Esophagus squamous epithelium (tissue), 4 donors: Measurements from ENCODE around the gene FNDC11.

ENCODE experiments used
- CTCF ChIP-seq, 6 experiments: fragments of 450-650 bp in 4 of 6; fragments of 200-600 bp in 2 of 6; sonication (generic) in 2 of 6; IDR thresholded peaks; one replicate each; pipeline ENCODE4 v1.5.1; 2016 to 2019; ENCODE audit warnings: antibody characterized with exemption in 6 of 6, mild to moderate bottlenecking in 4 of 6, moderate library complexity in 4 of 6
- POLR2A ChIP-seq, 4 donors: fragments of 450-650 bp; IDR thresholded peaks; one replicate each; pipeline ENCODE4 v1.6.1; 2017; ENCODE audit warnings: antibody characterized with exemption in 4 of 4, mild to moderate bottlenecking in 4 of 4, moderate library complexity in 3 of 4

GRCh38 chr20:63556873-63557478, 3.0 kb downstream of the FNDC11 start:
- TF ChIP-seq CTCF (IDR thresholded peaks at IDR 0.05): no peak
- TF ChIP-seq POLR2A (IDR thresholded peaks at IDR 0.05): no peak
